Mesenchymal stem cell (in vitro differentiated cells and primary cell): ENCODE results near the gene MREG.
A peak's percentile ranks its signal among the peaks of the same experiment; 100 is the strongest.

Experiments used
- DNase-seq: peaks from one replicate; pipeline ENCODE4 v3.0.0-alpha.2; 2013
- H2AFZ ChIP-seq: one replicate; pipeline ENCODE4 v1.6.1; 2013; ENCODE audit warnings: low read depth, mild to moderate bottlenecking, control low read depth, inconsistent platforms, low read length, moderate library complexity
- H2AK5ac ChIP-seq: 2 replicates; pipeline ENCODE4 v1.6.1; 2013; ENCODE audit warnings: low read length, moderate library complexity, mild to moderate bottlenecking, inconsistent platforms; ENCODE audit not compliant: severe bottlenecking
- H2BK120ac ChIP-seq: one replicate; pipeline ENCODE4 v1.6.1; 2013; ENCODE audit warnings: low read depth, mild to moderate bottlenecking, inconsistent platforms, low read length, moderate library complexity
- H2BK12ac ChIP-seq, 2 experiments: one replicate each; pipeline ENCODE4 v1.6.1; 2013; ENCODE audit warnings: inconsistent platforms in 2 of 2, low read length in 2 of 2, mild to moderate bottlenecking in 2 of 2, moderate library complexity in 2 of 2, control low read depth in 1 of 2
- H2BK15ac ChIP-seq: one replicate; pipeline ENCODE4 v1.6.1; 2013; ENCODE audit warnings: mild to moderate bottlenecking, low read depth, inconsistent platforms; ENCODE audit not compliant: poor library complexity, severe bottlenecking
- H2BK5ac ChIP-seq: 2 replicates; pipeline ENCODE4 v1.6.1; 2013; ENCODE audit warnings: low read depth, mild to moderate bottlenecking, low read length, control low read depth, inconsistent platforms; ENCODE audit not compliant: poor library complexity, severe bottlenecking
- H3K14ac ChIP-seq, 2 experiments: one replicate each; pipeline ENCODE4 v1.6.1; 2013; ENCODE audit warnings: inconsistent platforms in 2 of 2, low read length in 2 of 2, control low read depth in 1 of 2, mild to moderate bottlenecking in 1 of 2, moderate library complexity in 1 of 2
- H3K18ac ChIP-seq, 2 experiments: one replicate each; pipeline ENCODE4 v1.6.1; 2013; ENCODE audit warnings: inconsistent platforms in 2 of 2, low read length in 2 of 2, control low read depth in 1 of 2, low read depth in 1 of 2, mild to moderate bottlenecking in 1 of 2
- H3K23ac ChIP-seq, 2 experiments: one replicate each; pipeline ENCODE4 v1.6.1; 2013; ENCODE audit warnings: inconsistent platforms in 2 of 2, low read length in 2 of 2, mild to moderate bottlenecking in 2 of 2, moderate library complexity in 2 of 2, control low read depth in 1 of 2
- H3K27ac ChIP-seq: 2 replicates; pipeline ENCODE4 v1.5.1; 2013; ENCODE audit warnings: mild to moderate bottlenecking, moderate library complexity, low read length, control low read depth, inconsistent platforms; ENCODE audit not compliant: poor library complexity, severe bottlenecking
- H3K27me3 ChIP-seq, 2 experiments: 2 replicates each; pipeline versions ENCODE4 v1.6.1 to v1.7.0; 2013; ENCODE audit warnings: low read length in 2 of 2, mild to moderate bottlenecking in 2 of 2, moderate library complexity in 2 of 2, control low read depth in 1 of 2, inconsistent platforms in 1 of 2; ENCODE audit not compliant: control insufficient read depth in 1 of 2, insufficient read depth in 1 of 2
- H3K36me3 ChIP-seq, 2 experiments: 2 replicates each; pipeline versions ENCODE4 v1.6.1 to v1.7.0; 2013; ENCODE audit warnings: low read length in 2 of 2, control low read depth in 1 of 2, inconsistent platforms in 1 of 2, low read depth in 1 of 2, mild to moderate bottlenecking in 1 of 2; ENCODE audit not compliant: insufficient read depth in 2 of 2, control insufficient read depth in 1 of 2
- H3K4ac ChIP-seq, 2 experiments: one replicate each; pipeline ENCODE4 v1.6.1; 2013; ENCODE audit warnings: inconsistent platforms in 2 of 2, low read length in 2 of 2, mild to moderate bottlenecking in 2 of 2, moderate library complexity in 2 of 2, control low read depth in 1 of 2, low read depth in 1 of 2
- H3K4me1 ChIP-seq: 2 replicates; pipeline ENCODE4 v1.6.1; 2013; ENCODE audit warnings: low read depth, low read length, control low read depth; ENCODE audit not compliant: control insufficient read depth, insufficient read depth
- H3K4me2 ChIP-seq: 2 replicates; pipeline ENCODE4 v1.6.1; 2013; ENCODE audit warnings: low read length, mild to moderate bottlenecking, inconsistent platforms; ENCODE audit not compliant: poor library complexity, severe bottlenecking
- H3K4me3 ChIP-seq, 2 experiments: 2 replicates each; pipeline versions ENCODE4 v1.5.1 to v1.7.0; 2013; ENCODE audit warnings: low read length in 2 of 2, mild to moderate bottlenecking in 2 of 2, control low read depth in 1 of 2, low read depth in 1 of 2; ENCODE audit not compliant: insufficient read depth in 1 of 2
- H3K79me1 ChIP-seq: replicated peaks from 2 replicates; pipeline ENCODE4 v1.6.1; 2013; ENCODE audit warnings: mild to moderate bottlenecking, control low read depth, low read length, inconsistent platforms; ENCODE audit not compliant: poor library complexity, severe bottlenecking
- H3K9ac ChIP-seq: 2 replicates; pipeline ENCODE4 v1.7.0; 2013; ENCODE audit warnings: mild to moderate bottlenecking, low read length, moderate library complexity
- H3K9me3 ChIP-seq: 2 replicates; pipeline ENCODE4 v1.7.0; 2013; ENCODE audit warnings: mild to moderate bottlenecking, low read length; ENCODE audit not compliant: control insufficient read depth
- H4K8ac ChIP-seq: one replicate; pipeline ENCODE4 v1.6.1; 2013; ENCODE audit warnings: inconsistent platforms, mild to moderate bottlenecking, low read length, moderate library complexity
- H4K91ac ChIP-seq: one replicate; pipeline ENCODE4 v1.6.1; 2013; ENCODE audit warnings: mild to moderate bottlenecking, low read length, inconsistent platforms
- WGBS: methylation state at CpG from one replicate; pipeline ENCODE4 v1.1.7; 2013; ENCODE audit warnings: mixed read lengths; 5-methylcytosine and 5-hydroxymethylcytosine counted together

The MREG gene

GRCh38 chr2:216015722-216016464 lies 2.5 kb upstream of the MREG start:
- Histone ChIP-seq H3K23ac (no peak overlapping the region), H3K9ac (no peak overlapping the region), H2AFZ (no peak overlapping the region), H2BK5ac (no peak overlapping the region), H3K27me3 (no peaks in the 10 kb centered on the region), H2AK5ac (no peak overlapping the region), H2BK120ac (no peak overlapping the region), H3K4me1 (peaks cover 4% of the 10 kb centered on the region), H3K4ac (no peak overlapping the region), H3K4me2 (no peak overlapping the region), H3K27ac (no peak overlapping the region), H3K14ac (no peak overlapping the region), H2BK12ac (no peak overlapping the region), H3K4me3 (no peak overlapping the region), H3K9me3 (no peaks in the 10 kb centered on the region), H3K79me1 (no peaks in the 10 kb centered on the region), H2BK15ac (no peak overlapping the region), H4K91ac (no peak overlapping the region), H4K8ac (no peak overlapping the region), H3K36me3 (no peaks in the 10 kb centered on the region), H3K18ac (no peak overlapping the region)
- 93% methylated on average over 5 of the region's 5 CpGs for WGBS
- DNase-seq, result no peak

DNA sequence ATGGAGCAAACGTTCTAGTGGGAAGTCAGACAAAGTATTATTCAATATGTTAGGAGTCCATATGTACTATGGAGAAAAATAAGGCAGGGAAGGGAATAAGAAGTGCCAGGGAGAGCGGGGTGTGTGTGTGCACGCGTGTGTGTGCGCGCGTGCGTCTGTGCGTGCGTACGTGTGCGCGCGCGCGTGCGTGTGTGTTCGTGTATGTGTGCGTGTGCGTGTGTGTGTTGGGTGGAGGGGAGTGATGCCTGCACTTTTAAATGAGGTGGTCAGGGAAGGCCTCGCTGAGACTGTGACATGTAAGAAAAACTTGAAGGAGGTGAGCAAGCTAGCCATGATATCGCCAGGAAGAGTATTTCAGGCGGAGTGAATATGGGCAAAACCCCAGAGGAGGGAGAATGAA lies 1.6 kb upstream of the MREG start:
- H2BK120ac ChIP-seq, result no peak overlapping the region
- WGBS, result 97% methylated on average over 23 of the region's 23 CpGs
- H3K36me3 ChIP-seq, result no peaks in the 10 kb centered on the region
- H4K8ac ChIP-seq, result no peak overlapping the region
- H2AK5ac ChIP-seq, result no peak overlapping the region
- no peak overlapping the region for H2BK5ac ChIP-seq
- no peak overlapping the region for H3K4me3 ChIP-seq
- no peak overlapping the region for H3K23ac ChIP-seq
- H3K27ac ChIP-seq, result no peak overlapping the region
- H3K14ac ChIP-seq, result no peak overlapping the region
- no peak overlapping the region for H3K9ac ChIP-seq
- peak overlapping the region; percentile 52 for H4K91ac ChIP-seq
- H3K4ac ChIP-seq, result no peak overlapping the region
- no peaks in the 10 kb centered on the region for H3K9me3 ChIP-seq
- H3K27me3 ChIP-seq, result no peaks in the 10 kb centered on the region
- DNase-seq, result no peak
- H2AFZ ChIP-seq, result no peak overlapping the region
- H3K4me1 ChIP-seq, result peaks cover 4% of the 10 kb centered on the region
- H3K18ac ChIP-seq, result no peak overlapping the region
- H3K4me2 ChIP-seq, result no peak overlapping the region
- H2BK12ac ChIP-seq, result no peak overlapping the region
- H3K79me1 ChIP-seq, result no peaks in the 10 kb centered on the region
- no peak overlapping the region for H2BK15ac ChIP-seq

GRCh38 chr2:216014006-216014405 lies 655 bp upstream of the MREG start:
- Histone ChIP-seq H3K4ac (no peak overlapping the region), H2AFZ (no peak overlapping the region), H2BK15ac (no peak overlapping the region), H3K9ac (peak overlapping the region; percentile 88), H3K4me3 (peak overlapping the region in 1 of 2 experiments; percentile 91), H4K91ac (no peak overlapping the region), H3K79me1 (no peaks in the 10 kb centered on the region), H3K27ac (no peak overlapping the region), H2BK12ac (no peak overlapping the region), H2BK5ac (no peak overlapping the region), H4K8ac (no peak overlapping the region), H3K14ac (no peak overlapping the region), H3K36me3 (no peaks in the 10 kb centered on the region), H3K23ac (no peak overlapping the region), H2BK120ac (no peak overlapping the region), H3K4me1 (peaks cover 4% of the 10 kb centered on the region), H3K9me3 (no peaks in the 10 kb centered on the region), H3K4me2 (no peak overlapping the region), H3K18ac (no peak overlapping the region), H2AK5ac (no peak overlapping the region), H3K27me3 (no peaks in the 10 kb centered on the region)
- 90% methylated on average over 8 of the region's 8 CpGs for WGBS
- DNase-seq, result no peak

DNA sequence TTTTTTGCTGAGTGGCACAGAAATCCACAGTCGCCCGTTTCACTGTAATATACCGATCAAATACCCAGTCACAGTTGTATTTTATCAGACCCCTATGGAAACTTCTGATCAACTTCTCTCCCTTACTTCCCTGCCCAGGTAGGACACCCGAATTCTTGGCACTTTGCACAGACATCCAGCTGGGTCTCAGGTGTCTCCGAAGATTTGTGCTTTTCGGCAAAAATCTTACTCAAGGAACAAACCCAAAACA lies 596 bp downstream of the MREG start:
- H2BK120ac ChIP-seq, result no peak overlapping the region
- H3K79me1 ChIP-seq, result no peaks in the 10 kb centered on the region
- H3K4me2 ChIP-seq, result peak overlapping the region; percentile 98
- H3K9ac ChIP-seq, result peak overlapping the region; percentile 88
- no peaks in the 10 kb centered on the region for H3K36me3 ChIP-seq
- no peak for DNase-seq
- H3K9me3 ChIP-seq, result no peaks in the 10 kb centered on the region
- peak overlapping the region; percentile 86 to 91 for H3K4me3 ChIP-seq
- no peak overlapping the region for H3K4ac ChIP-seq
- 5% methylated on average over 6 of the region's 6 CpGs for WGBS
- no peak overlapping the region for H3K14ac ChIP-seq
- H3K27me3 ChIP-seq, result no peaks in the 10 kb centered on the region
- H2BK12ac ChIP-seq, result no peak overlapping the region
- H2AK5ac ChIP-seq, result no peak overlapping the region
- no peak overlapping the region for H2BK5ac ChIP-seq
- H3K4me1 ChIP-seq, result peaks cover 4% of the 10 kb centered on the region
- H3K23ac ChIP-seq, result no peak overlapping the region
- no peak overlapping the region for H3K27ac ChIP-seq
- H4K8ac ChIP-seq, result peak overlapping the region; percentile 95
- no peak overlapping the region for H3K18ac ChIP-seq
- peak overlapping the region; percentile 94 for H2AFZ ChIP-seq
- H2BK15ac ChIP-seq, result peak overlapping the region; percentile 69
- H4K91ac ChIP-seq, result no peak overlapping the region
